Measurements from ENCODE around the gene ASTN1.

The ASTN1 gene

GRCh38 chr1:177162243-177162642, 2.3 kb downstream of the ASTN1 start:
- Histone ChIP-seq H3K4me1 (ENCODE audit: insufficient read depth, low read length) (no peaks in the 10 kb centered on the region), H3K9ac (ENCODE audit: low read length) (no peak overlapping the region), H3K27me3 (ENCODE audit: control insufficient read depth in 1 of 2, insufficient read depth in 2 of 2, low read length in 2 of 2) (peaks cover 8 to 22% of the 10 kb centered on the region in 2 donors), H3K9me3 (ENCODE audit: low read length) (no peaks in the 10 kb centered on the region), H3K27ac (ENCODE audit: low read depth, low read length) (no peak overlapping the region), H3K4me3 (ENCODE audit: low read depth in 1 of 2, low read length in 2 of 2) (no peak overlapping the region), H3K36me3 (ENCODE audit: insufficient read depth, low read length) (no peaks in the 10 kb centered on the region)

GRCh38 chr1:177146499-177146898, 18.0 kb downstream of the ASTN1 start:
- H3K9me3 ChIP-seq (ENCODE audit: low read length): no peaks in the 10 kb centered on the region
- no peaks in the 10 kb centered on the region for H3K4me1 ChIP-seq (ENCODE audit: insufficient read depth, low read length)
- no peak overlapping the region for H3K27ac ChIP-seq (ENCODE audit: low read depth, low read length)
- H3K4me3 ChIP-seq (ENCODE audit: low read depth in 1 of 2, low read length in 2 of 2): no peak overlapping the region
- no peaks in the 10 kb centered on the region for H3K36me3 ChIP-seq (ENCODE audit: insufficient read depth, low read length)
- H3K27me3 ChIP-seq (ENCODE audit: control insufficient read depth in 1 of 2, insufficient read depth in 2 of 2, low read length in 2 of 2): no peaks in the 10 kb centered on the region
- no peak overlapping the region for H3K9ac ChIP-seq (ENCODE audit: low read length)

- H3K4me1 ChIP-seq (ENCODE audit: insufficient read depth, low read length): no peaks in the 10 kb centered on the region
- H3K4me3 ChIP-seq (ENCODE audit: low read depth in 1 of 2, low read length in 2 of 2): no peak overlapping the region
- no peaks in the 10 kb centered on the region for H3K36me3 ChIP-seq (ENCODE audit: insufficient read depth, low read length)
- H3K9ac ChIP-seq (ENCODE audit: low read length): no peak overlapping the region
- no peak overlapping the region for H3K27ac ChIP-seq (ENCODE audit: low read depth, low read length)
- H3K27me3 ChIP-seq (ENCODE audit: control insufficient read depth in 1 of 2, insufficient read depth in 2 of 2, low read length in 2 of 2): no peaks in the 10 kb centered on the region
- H3K9me3 ChIP-seq (ENCODE audit: low read length): no peaks in the 10 kb centered on the region
Observed at GRCh38 chr1:177145106-177146070, 19.1 kb downstream of the ASTN1 start.

- H3K9ac ChIP-seq (ENCODE audit: low read length): no peak overlapping the region
- no peak overlapping the region for H3K27ac ChIP-seq (ENCODE audit: low read depth, low read length)
- no peaks in the 10 kb centered on the region for H3K27me3 ChIP-seq (ENCODE audit: control insufficient read depth in 1 of 2, insufficient read depth in 2 of 2, low read length in 2 of 2)
- H3K4me1 ChIP-seq (ENCODE audit: insufficient read depth, low read length): no peaks in the 10 kb centered on the region
- H3K4me3 ChIP-seq (ENCODE audit: low read depth in 1 of 2, low read length in 2 of 2): no peak overlapping the region
- H3K9me3 ChIP-seq (ENCODE audit: low read length): no peaks in the 10 kb centered on the region
- no peaks in the 10 kb centered on the region for H3K36me3 ChIP-seq (ENCODE audit: insufficient read depth, low read length)
Observed at GRCh38 chr1:177142791-177143271, 21.7 kb downstream of the ASTN1 start.

GRCh38 chr1:177142010-177142409, 22.5 kb downstream of the ASTN1 start:
- Histone ChIP-seq H3K4me1 (ENCODE audit: insufficient read depth, low read length) (no peaks in the 10 kb centered on the region), H3K27ac (ENCODE audit: low read depth, low read length) (no peak overlapping the region), H3K36me3 (ENCODE audit: insufficient read depth, low read length) (no peaks in the 10 kb centered on the region)

GRCh38 chr1:177138347-177138746, 26.2 kb downstream of the ASTN1 start:
- no peak overlapping the region for H3K9ac ChIP-seq (ENCODE audit: low read length)
- H3K9me3 ChIP-seq (ENCODE audit: low read length): no peaks in the 10 kb centered on the region
- H3K4me3 ChIP-seq (ENCODE audit: low read depth in 1 of 2, low read length in 2 of 2): no peak overlapping the region
- no peak overlapping the region for H3K27ac ChIP-seq (ENCODE audit: low read depth, low read length)
- H3K27me3 ChIP-seq (ENCODE audit: control insufficient read depth in 1 of 2, insufficient read depth in 2 of 2, low read length in 2 of 2): no peaks in the 10 kb centered on the region
- no peaks in the 10 kb centered on the region for H3K4me1 ChIP-seq (ENCODE audit: insufficient read depth, low read length)
- no peaks in the 10 kb centered on the region for H3K36me3 ChIP-seq (ENCODE audit: insufficient read depth, low read length)

More at GRCh38 chr1:177142010-177142409, 22.5 kb downstream of the ASTN1 start:
- Histone ChIP-seq H3K9me3 (ENCODE audit: low read length) (no peaks in the 10 kb centered on the region), H3K4me3 (ENCODE audit: low read depth in 1 of 2, low read length in 2 of 2) (no peak overlapping the region), H3K27me3 (ENCODE audit: control insufficient read depth in 1 of 2, insufficient read depth in 2 of 2, low read length in 2 of 2) (no peaks in the 10 kb centered on the region), H3K9ac (ENCODE audit: low read length) (no peak overlapping the region)

GRCh38 chr1:177137814-177138213, 26.7 kb downstream of the ASTN1 start:
- Histone ChIP-seq H3K36me3 (ENCODE audit: insufficient read depth, low read length) (no peaks in the 10 kb centered on the region), H3K4me1 (ENCODE audit: insufficient read depth, low read length) (no peaks in the 10 kb centered on the region)

GRCh38 chr1:177135250-177135649, 29.3 kb downstream of the ASTN1 start:
- no peaks in the 10 kb centered on the region for H3K4me1 ChIP-seq (ENCODE audit: insufficient read depth, low read length)
- H3K36me3 ChIP-seq (ENCODE audit: insufficient read depth, low read length): no peaks in the 10 kb centered on the region
- H3K4me3 ChIP-seq (ENCODE audit: low read depth in 1 of 2, low read length in 2 of 2): no peak overlapping the region
- no peak overlapping the region for H3K27ac ChIP-seq (ENCODE audit: low read depth, low read length)
- H3K9ac ChIP-seq (ENCODE audit: low read length): no peak overlapping the region
- no peaks in the 10 kb centered on the region for H3K9me3 ChIP-seq (ENCODE audit: low read length)
- H3K27me3 ChIP-seq (ENCODE audit: control insufficient read depth in 1 of 2, insufficient read depth in 2 of 2, low read length in 2 of 2): no peaks in the 10 kb centered on the region

More at GRCh38 chr1:177137814-177138213, 26.7 kb downstream of the ASTN1 start:
- no peak overlapping the region for H3K4me3 ChIP-seq (ENCODE audit: low read depth in 1 of 2, low read length in 2 of 2)
- H3K27me3 ChIP-seq (ENCODE audit: control insufficient read depth in 1 of 2, insufficient read depth in 2 of 2, low read length in 2 of 2): no peaks in the 10 kb centered on the region
- H3K9ac ChIP-seq (ENCODE audit: low read length): no peak overlapping the region
- no peak overlapping the region for H3K27ac ChIP-seq (ENCODE audit: low read depth, low read length)
- H3K9me3 ChIP-seq (ENCODE audit: low read length): no peaks in the 10 kb centered on the region

- Histone ChIP-seq H3K4me1 (ENCODE audit: insufficient read depth, low read length) (no peaks in the 10 kb centered on the region), H3K9me3 (ENCODE audit: low read length) (no peaks in the 10 kb centered on the region), H3K4me3 (ENCODE audit: low read depth in 1 of 2, low read length in 2 of 2) (no peak overlapping the region), H3K27me3 (ENCODE audit: control insufficient read depth in 1 of 2, insufficient read depth in 2 of 2, low read length in 2 of 2) (no peaks in the 10 kb centered on the region), H3K36me3 (ENCODE audit: insufficient read depth, low read length) (no peaks in the 10 kb centered on the region), H3K9ac (ENCODE audit: low read length) (no peak overlapping the region), H3K27ac (ENCODE audit: low read depth, low read length) (no peak overlapping the region)
Observed at GRCh38 chr1:177133977-177134538, 30.5 kb downstream of the ASTN1 start.

GRCh38 chr1:177132141-177132540, 32.4 kb downstream of the ASTN1 start:
- no peak overlapping the region for H3K9ac ChIP-seq (ENCODE audit: low read length)
- no peaks in the 10 kb centered on the region for H3K4me1 ChIP-seq (ENCODE audit: insufficient read depth, low read length)
- H3K27me3 ChIP-seq (ENCODE audit: control insufficient read depth in 1 of 2, insufficient read depth in 2 of 2, low read length in 2 of 2): no peaks in the 10 kb centered on the region
- no peaks in the 10 kb centered on the region for H3K36me3 ChIP-seq (ENCODE audit: insufficient read depth, low read length)
- no peak overlapping the region for H3K27ac ChIP-seq (ENCODE audit: low read depth, low read length)
- no peak overlapping the region for H3K4me3 ChIP-seq (ENCODE audit: low read depth in 1 of 2, low read length in 2 of 2)
- no peaks in the 10 kb centered on the region for H3K9me3 ChIP-seq (ENCODE audit: low read length)

- Histone ChIP-seq H3K27me3 (ENCODE audit: control insufficient read depth in 1 of 2, insufficient read depth in 2 of 2, low read length in 2 of 2) (no peaks in the 10 kb centered on the region), H3K27ac (ENCODE audit: low read depth, low read length) (no peak overlapping the region), H3K9me3 (ENCODE audit: low read length) (no peaks in the 10 kb centered on the region), H3K4me1 (ENCODE audit: insufficient read depth, low read length) (no peaks in the 10 kb centered on the region), H3K4me3 (ENCODE audit: low read depth in 1 of 2, low read length in 2 of 2) (no peak overlapping the region), H3K9ac (ENCODE audit: low read length) (no peak overlapping the region), H3K36me3 (ENCODE audit: insufficient read depth, low read length) (no peaks in the 10 kb centered on the region)
Observed at GRCh38 chr1:177131723-177132122, 32.8 kb downstream of the ASTN1 start.

Data from muscle layer of colon (tissue), 2 donors.